Choroid plexus epithelial cell (primary cell): Measurements from ENCODE around the gene DNAJC27.
"Not testable (repeated sequence)": the region's sequence is repeated elsewhere in the genome, so short reads cannot be mapped to it uniquely, and the experiment has no call there.

Source experiments
- DNase-seq: peaks from one replicate; pipeline ENCODE4 v3.0.0-alpha.2; 2010; ENCODE audit warnings: low read depth
- H3K4me3 ChIP-seq: 2 replicates; pipeline ENCODE4 v1.5.1; 2011; ENCODE audit warnings: low read depth, mild to moderate bottlenecking, control low read depth, low read length, moderate library complexity
- CTCF ChIP-seq: conservative IDR thresholded peaks from 2 replicates; pipeline ENCODE4 v1.5.1; 2011; ENCODE audit warnings: low read depth, mild to moderate bottlenecking, control low read depth, inconsistent platforms, low read length, moderate library complexity

DNAJC27 gene

GRCh38 chr2:24971536-24972314 lies at the start of gene DNAJC27:
DNAJC27 (minus strand) TSS chr2:24971955; CDS start chr2:24971904, 51 bp downstream.
- DNase-seq: peak; percentile 99

GRCh38 chr2:25018681-25019080 lies 46.9 kb upstream of the DNAJC27 start:
- no peak overlapping the region for H3K4me3 ChIP-seq
- no peak for DNase-seq
- TF ChIP-seq CTCF: no peak

More at GRCh38 chr2:24971536-24972314, at the start of gene DNAJC27:
- H3K4me3 ChIP-seq: peak within 1 kb of the TSS; percentile 84
- TF ChIP-seq CTCF: no peak

GRCh38 chr2:25014631-25015030 lies 42.9 kb upstream of the DNAJC27 start:
- no peak for TF ChIP-seq CTCF
- no peak for DNase-seq

GRCh38 chr2:25011342-25011741 lies 39.6 kb upstream of the DNAJC27 start:
- not testable (repeated sequence) for DNase-seq, H3K4me3 ChIP-seq

More at GRCh38 chr2:25014631-25015030, 42.9 kb upstream of the DNAJC27 start:
- H3K4me3 ChIP-seq: no peak overlapping the region

GRCh38 chr2:25009954-25010353 lies 38.2 kb upstream of the DNAJC27 start:
- TF ChIP-seq CTCF: no peak
- H3K4me3 ChIP-seq: no peak overlapping the region
- no peak for DNase-seq

GRCh38 chr2:25002066-25002465 lies 30.3 kb upstream of the DNAJC27 start:
- no peak for TF ChIP-seq CTCF
- no peak overlapping the region for H3K4me3 ChIP-seq
- no peak for DNase-seq

GRCh38 chr2:25001325-25001637 lies 29.5 kb upstream of the DNAJC27 start:
- DNase-seq: no peak
- no peak overlapping the region for H3K4me3 ChIP-seq
- no peak for TF ChIP-seq CTCF
